GM10248 (cell line): ENCODE data around the gene PPP2R3A.

Source experiments
- CTCF ChIA-PET: fragments of 300-600 bp; sonication (Branson Sonifier 250); formaldehyde crosslinking; extraction: SDS; loops from one replicate; lab custom pipeline; 2021; ENCODE audit warnings: antibody characterized with exemption; lab: Yijun Ruan, JAX
- POLR2A ChIA-PET: fragments of 350-650 bp; sonication (Branson Sonifier 250); formaldehyde crosslinking; extraction: SDS; loops from one replicate; lab custom pipeline; 2020; ENCODE audit warnings: antibody characterized with exemption; lab: Yijun Ruan, JAX
- DNase-seq: peaks from one replicate; pipeline ENCODE4 v3.0.0; 2012; ENCODE audit errors: extremely low spot score
- CTCF ChIP-seq: IDR thresholded peaks from 2 replicates; pipeline ENCODE4 v1.5.1; 2012; ENCODE audit warnings: mild to moderate bottlenecking, low read depth; ENCODE audit errors: extremely low read depth, missing control alignments, control extremely low read depth

PPP2R3A gene

GRCh38 chr3:135989242-135989641, 23.7 kb downstream of the PPP2R3A start:
- ChIA-PET CTCF (interaction anchor here (1.0 kb wide), 1 partner anchor 14 kb away, joined by 3 read pairs; no protein-coding TSS in a partner anchor), POLR2A (no interaction called here)
- DNase-seq: no peak
- TF ChIP-seq CTCF: no peak

- DNase-seq: no peak
- no peak for TF ChIP-seq CTCF
- CTCF ChIA-PET: no interaction called here
- POLR2A ChIA-PET: no interaction called here
These were observed 25.4 kb downstream of the PPP2R3A start for GRCh38 chr3:135990903-135991302.

GRCh38 chr3:135991621-135992020, 26.1 kb downstream of the PPP2R3A start:
- DNase-seq: no peak
- POLR2A ChIA-PET: no interaction called here
- CTCF ChIA-PET: no interaction called here
- TF ChIP-seq CTCF: no peak

- ChIA-PET CTCF (no interaction called here), POLR2A (no interaction called here)
- no peak for TF ChIP-seq CTCF
- no peak for DNase-seq
These were observed 26.5 kb downstream of the PPP2R3A start for GRCh38 chr3:135992072-135992471.

- POLR2A ChIA-PET: no interaction called here
- no peak for DNase-seq
- no peak for TF ChIP-seq CTCF
- CTCF ChIA-PET: no interaction called here
These were observed 29.3 kb downstream of the PPP2R3A start for GRCh38 chr3:135994708-135995337.

- ChIA-PET CTCF (no interaction called here), POLR2A (no interaction called here)
- no peak for TF ChIP-seq CTCF
- no peak for DNase-seq
These were observed 30.2 kb downstream of the PPP2R3A start for GRCh38 chr3:135995766-135996165.
